ENCODE measurements around the gene SP140. TPM values are rescaled to one million over a fixed set of nuclear protein-coding genes. Genes with fewer than 3 reads are reported as not detected.
"Not testable (repeated sequence)": the region's sequence is repeated elsewhere in the genome, so short reads cannot be mapped to it uniquely, and the experiment has no call there.

Gene SP140
- total RNA-seq, 2 experiments from 2014 or later, result 95.1 to 98.8 TPM

- no peaks in the 10 kb centered on the region for H3K27me3 Mint-ChIP-seq (ENCODE audit: low read depth)
- H3K27ac Mint-ChIP-seq, result no peak overlapping the region
- H3K4me3 Mint-ChIP-seq, result no peak overlapping the region
- peaks cover 26% of the 10 kb centered on the region for H3K9me3 Mint-ChIP-seq
- no peak for DNase-seq
- H3K36me3 Mint-ChIP-seq (ENCODE audit: low read depth), result peaks cover 29% of the 10 kb centered on the region
- H3K4me1 Mint-ChIP-seq (ENCODE audit: low read depth), result no peaks in the 10 kb centered on the region
- CTCF ChIA-PET, result interaction anchor here (1.0 kb wide), 1 partner anchor 13 kb away, joined by 3 read pairs; no protein-coding TSS in a partner anchor
- intact Hi-C loops (cut with micrococcal nuclease), result no loop called here
These were observed 80.9 kb downstream of the SP140 start for GRCh38 chr2:230306474-230306873.

GRCh38 chr2:230307485-230307884 lies 81.9 kb downstream of the SP140 start:
- DNase-seq, result no peak
- intact Hi-C loops (cut with micrococcal nuclease), result no loop called here
- H3K4me1 Mint-ChIP-seq (ENCODE audit: low read depth), result no peaks in the 10 kb centered on the region
- H3K27ac Mint-ChIP-seq, result no peak overlapping the region
- no peaks in the 10 kb centered on the region for H3K27me3 Mint-ChIP-seq (ENCODE audit: low read depth)
- H3K9me3 Mint-ChIP-seq, result peaks cover 20% of the 10 kb centered on the region
- CTCF ChIA-PET, result interaction anchor here (0.6 kb wide), 1 partner anchor 253 kb away, joined by 3 read pairs; no protein-coding TSS in a partner anchor
- peaks cover 29% of the 10 kb centered on the region for H3K36me3 Mint-ChIP-seq (ENCODE audit: low read depth)
- H3K4me3 Mint-ChIP-seq, result no peak overlapping the region

DNA sequence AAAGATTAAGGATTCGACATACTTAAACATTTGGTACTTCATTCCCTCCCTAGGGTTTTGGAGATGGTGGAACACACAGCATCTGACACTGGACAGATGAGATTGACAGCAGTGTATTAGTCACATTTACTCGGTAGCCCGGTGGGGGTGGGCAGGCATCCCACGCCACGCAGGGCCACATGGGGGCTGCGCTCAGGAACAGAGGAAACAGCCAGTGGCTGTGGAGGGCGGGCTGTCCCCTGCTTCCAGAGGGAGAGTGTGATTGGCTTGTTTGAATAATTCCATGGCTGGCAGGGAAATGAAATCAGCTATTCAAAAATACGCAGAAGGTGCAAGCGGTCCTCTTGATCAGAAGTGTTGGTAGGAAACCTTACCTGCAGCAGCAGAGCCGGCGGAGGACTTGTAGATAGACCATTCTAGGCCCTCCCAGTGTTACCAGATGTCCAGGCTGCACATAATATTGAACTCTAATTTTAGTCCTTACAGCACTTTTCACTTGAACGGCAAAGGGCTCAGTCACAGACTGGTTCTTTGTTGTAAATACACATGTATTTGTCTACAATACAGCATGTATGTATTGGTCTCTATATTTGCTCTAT lies 83.0 kb downstream of the SP140 start:
- CTCF ChIA-PET, result no interaction called here
- intact Hi-C loops (cut with micrococcal nuclease), result no loop called here

DNA sequence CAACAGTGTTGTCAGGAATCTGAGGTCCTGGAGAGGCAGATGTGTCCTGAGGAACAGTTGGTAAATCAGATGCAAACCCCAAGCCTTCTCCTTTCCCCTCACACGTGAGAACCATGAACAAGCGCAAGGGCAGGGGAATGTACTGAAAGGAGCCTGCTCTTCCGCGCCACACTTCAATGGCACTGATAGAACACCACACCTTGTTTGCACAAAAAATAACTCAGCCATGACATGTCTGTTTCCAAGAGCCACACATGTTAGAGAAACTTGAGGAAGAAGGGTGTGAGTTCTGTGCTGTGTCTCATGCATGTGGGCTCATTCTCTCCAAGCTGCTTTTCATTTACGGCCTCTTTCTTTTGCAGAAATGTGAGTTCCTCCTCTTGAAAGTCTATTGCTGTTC lies 85.3 kb downstream of the SP140 start:
- H3K27me3 Mint-ChIP-seq (ENCODE audit: low read depth); CTCF ChIA-PET; intact Hi-C loops (cut with micrococcal nuclease); H3K9me3 Mint-ChIP-seq; H3K27ac Mint-ChIP-seq; H3K4me1 Mint-ChIP-seq (ENCODE audit: low read depth); H3K4me3 Mint-ChIP-seq; DNase-seq: not testable (repeated sequence)
- peaks cover 30% of the 10 kb centered on the region for H3K36me3 Mint-ChIP-seq (ENCODE audit: low read depth)

More for the DNA sequence above, 83.0 kb downstream of the SP140 start:
- Mint-ChIP-seq H3K36me3 (ENCODE audit: low read depth) (peaks cover 32% of the 10 kb centered on the region), H3K4me3 (no peak overlapping the region), H3K4me1 (ENCODE audit: low read depth) (no peaks in the 10 kb centered on the region), H3K27ac (no peak overlapping the region), H3K9me3 (peaks cover 9% of the 10 kb centered on the region), H3K27me3 (ENCODE audit: low read depth) (no peaks in the 10 kb centered on the region)
- DNase-seq, result no peak

GRCh38 chr2:230311634-230312033 lies 86.1 kb downstream of the SP140 start:
- DNase-seq; intact Hi-C loops (cut with micrococcal nuclease); H3K4me3 Mint-ChIP-seq; H3K9me3 Mint-ChIP-seq; H3K4me1 Mint-ChIP-seq (ENCODE audit: low read depth); H3K27ac Mint-ChIP-seq; H3K27me3 Mint-ChIP-seq (ENCODE audit: low read depth); CTCF ChIA-PET: not testable (repeated sequence)
- H3K36me3 Mint-ChIP-seq (ENCODE audit: low read depth), result peaks cover 30% of the 10 kb centered on the region

- CTCF ChIA-PET, result interaction anchor here (1.2 kb wide), 1 partner anchor 10 kb away, joined by 8 read pairs; no protein-coding TSS in a partner anchor
- Mint-ChIP-seq H3K36me3 (ENCODE audit: low read depth) (peaks cover 30% of the 10 kb centered on the region), H3K4me3 (no peak overlapping the region), H3K27me3 (ENCODE audit: low read depth) (no peaks in the 10 kb centered on the region), H3K9me3 (no peaks in the 10 kb centered on the region), H3K27ac (no peak overlapping the region), H3K4me1 (ENCODE audit: low read depth) (peaks cover 8% of the 10 kb centered on the region)
- no peak for DNase-seq
- intact Hi-C loops (cut with micrococcal nuclease), result no loop called here
These were observed 87.1 kb downstream of the SP140 start for GRCh38 chr2:230312638-230313037.

DNA sequence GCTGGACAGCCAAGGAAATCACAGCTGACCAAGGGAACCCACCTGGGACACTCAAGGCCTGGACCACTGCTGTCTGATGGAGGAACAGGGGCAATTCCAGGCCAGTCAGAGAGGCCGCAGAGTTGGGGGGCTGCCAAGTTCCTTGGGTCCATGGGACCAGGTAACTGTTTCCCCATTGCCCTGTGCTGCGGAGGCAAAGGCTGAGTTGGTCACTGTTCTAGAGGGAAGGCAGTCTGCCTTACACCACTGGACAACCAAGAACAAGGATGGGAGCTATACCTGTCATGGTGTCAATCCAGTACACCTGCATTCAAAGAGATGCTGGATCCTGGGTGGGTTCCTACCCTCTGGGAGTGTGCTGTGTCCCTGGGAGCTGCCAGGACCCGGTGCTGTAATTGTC lies 91.8 kb downstream of the SP140 start:
- Mint-ChIP-seq H3K36me3 (ENCODE audit: low read depth) (peaks cover 16% of the 10 kb centered on the region), H3K27me3 (ENCODE audit: low read depth) (no peaks in the 10 kb centered on the region), H3K27ac (no peak overlapping the region), H3K4me1 (ENCODE audit: low read depth) (peaks cover 46% of the 10 kb centered on the region), H3K4me3 (no peak overlapping the region), H3K9me3 (no peaks in the 10 kb centered on the region)
- CTCF ChIA-PET, result interaction anchor here (0.6 to 0.9 kb wide), 3 partner anchors 51 to 488 kb away, joined by 4 to 6 read pairs (median 5); no protein-coding TSS in a partner anchor
- intact Hi-C loops (cut with micrococcal nuclease), result loop anchor here (5.0 kb wide), 1 partner anchor 250 kb away; the partner anchor contains the start of gene SLC16A14
- no peak for DNase-seq

DNA sequence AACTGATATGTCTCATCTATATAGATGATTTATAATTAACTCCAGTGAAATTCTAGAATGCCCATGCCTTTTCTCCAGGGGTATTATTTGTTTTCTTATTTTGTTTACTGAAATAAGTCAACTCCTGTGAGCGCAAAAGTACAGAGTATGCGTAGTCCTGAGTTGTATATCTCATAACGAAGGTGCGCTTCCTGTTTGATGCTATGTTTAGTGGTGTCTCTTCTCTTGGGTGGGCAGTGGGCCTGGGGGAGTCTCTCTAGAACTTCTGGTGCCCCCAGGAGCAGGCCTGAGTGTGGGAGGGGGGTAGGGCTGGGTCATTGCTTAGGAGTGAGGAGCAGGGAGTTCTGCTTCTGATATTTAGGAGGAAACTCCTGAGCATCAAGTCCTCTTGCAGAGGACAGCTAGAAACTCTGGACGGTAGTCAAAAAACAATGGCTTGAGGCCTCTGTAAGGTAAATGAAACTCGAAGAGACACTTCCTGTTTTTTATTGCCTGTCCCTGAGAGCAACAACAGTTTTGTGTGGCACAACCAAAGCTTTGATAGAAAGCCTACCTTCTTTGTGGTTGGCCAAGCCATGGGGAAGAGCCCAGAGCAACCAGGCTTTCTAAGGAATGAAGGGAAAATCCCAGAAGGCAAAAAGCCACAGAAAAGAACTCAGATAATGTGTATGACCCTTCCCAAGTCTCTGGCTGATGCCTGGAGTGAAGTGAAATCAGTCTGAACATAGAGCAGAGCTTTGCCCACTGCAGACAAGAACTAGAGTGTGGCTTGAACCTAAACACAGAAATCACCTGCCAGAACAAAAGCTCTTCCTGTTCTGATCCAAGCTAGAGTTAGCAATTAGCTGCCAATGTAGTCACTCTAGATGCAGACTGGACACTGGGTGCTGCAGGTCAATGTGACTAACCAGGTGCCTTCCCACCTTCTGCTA lies 92.9 kb downstream of the SP140 start:
- H3K27ac Mint-ChIP-seq, result peak overlapping the region; percentile 93
- no peaks in the 10 kb centered on the region for H3K9me3 Mint-ChIP-seq
- intact Hi-C loops (cut with micrococcal nuclease), result loop anchor here (1.0 to 5.0 kb wide), 6 partner anchors 9 to 284 kb away; partner anchors contain the start of genes SLC16A14, SP110 and SP140L
- CTCF ChIA-PET, result interaction anchor here (0.7 to 1.6 kb wide), 4 partner anchors 11 to 118 kb away, joined by 3 to 4 read pairs (median 4); partner anchors contain the start of gene SP140
- H3K36me3 Mint-ChIP-seq (ENCODE audit: low read depth), result peaks cover 12% of the 10 kb centered on the region
- DNase-seq, result no peak
- H3K4me3 Mint-ChIP-seq, result peak overlapping the region; percentile 55
- peaks cover 51% of the 10 kb centered on the region for H3K4me1 Mint-ChIP-seq (ENCODE audit: low read depth)
- no peaks in the 10 kb centered on the region for H3K27me3 Mint-ChIP-seq (ENCODE audit: low read depth)

DNA sequence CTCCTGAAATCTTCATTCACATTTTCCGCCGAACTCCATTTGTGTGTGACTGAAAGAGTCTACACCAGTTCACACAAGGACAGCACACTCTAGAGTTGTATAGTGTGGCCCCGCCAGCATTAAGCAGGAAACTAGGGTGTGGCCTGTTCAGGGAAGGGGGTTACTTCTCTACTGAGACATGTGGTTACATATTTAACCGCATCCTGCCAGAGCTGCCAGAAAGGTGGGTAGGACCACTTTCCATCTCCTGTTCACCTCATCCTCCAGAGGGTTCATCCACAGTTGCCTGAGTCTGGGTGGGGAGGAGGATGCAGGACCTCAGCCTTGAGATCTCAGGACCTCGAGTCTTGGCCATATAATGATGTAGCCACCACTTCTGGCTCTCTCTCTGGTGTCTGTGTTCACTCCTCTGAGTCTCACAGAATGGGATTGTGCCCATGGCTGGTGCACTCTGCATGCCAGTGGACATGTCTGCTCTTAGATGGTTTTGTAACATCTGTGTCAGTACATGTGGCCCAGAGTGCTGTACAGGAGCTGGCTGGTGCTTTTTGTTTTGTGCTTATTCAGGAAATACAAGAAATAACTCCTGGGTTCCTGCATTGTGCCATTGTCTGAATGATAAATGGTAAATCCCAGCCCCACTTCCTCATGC lies 93.8 kb downstream of the SP140 start:
- H3K4me1 Mint-ChIP-seq (ENCODE audit: low read depth), result peaks cover 54% of the 10 kb centered on the region
- peak overlapping the region; percentile 93 for H3K27ac Mint-ChIP-seq
- intact Hi-C loops (cut with micrococcal nuclease), result loop anchor here (1.0 to 5.0 kb wide), 6 partner anchors 8 to 283 kb away; partner anchors contain the start of genes SLC16A14, SP110 and SP140L
- H3K27me3 Mint-ChIP-seq (ENCODE audit: low read depth), result no peaks in the 10 kb centered on the region
- H3K4me3 Mint-ChIP-seq, result peak overlapping the region; percentile 55
- peak; percentile 87 for DNase-seq
- peaks cover 9% of the 10 kb centered on the region for H3K36me3 Mint-ChIP-seq (ENCODE audit: low read depth)
- CTCF ChIA-PET, result interaction anchor here (0.7 to 1.6 kb wide), 3 partner anchors 10 to 93 kb away, joined by 3 to 4 read pairs (median 3); partner anchors contain the start of gene SP140
- H3K9me3 Mint-ChIP-seq, result no peaks in the 10 kb centered on the region

GRCh38 chr2:230321031-230321430 lies 95.5 kb downstream of the SP140 start:
- H3K36me3 Mint-ChIP-seq (ENCODE audit: low read depth), result peaks cover 7% of the 10 kb centered on the region
- peaks cover 64% of the 10 kb centered on the region for H3K4me1 Mint-ChIP-seq (ENCODE audit: low read depth)
- DNase-seq, result no peak
- intact Hi-C loops (cut with micrococcal nuclease), result no loop called here
- H3K27ac Mint-ChIP-seq, result no peak overlapping the region
- H3K4me3 Mint-ChIP-seq, result no peak overlapping the region
- no peaks in the 10 kb centered on the region for H3K9me3 Mint-ChIP-seq
- H3K27me3 Mint-ChIP-seq (ENCODE audit: low read depth), result no peaks in the 10 kb centered on the region
- CTCF ChIA-PET, result no interaction called here

- intact Hi-C loops (cut with micrococcal nuclease), result no loop called here
- H3K27me3 Mint-ChIP-seq (ENCODE audit: low read depth), result no peaks in the 10 kb centered on the region
- H3K36me3 Mint-ChIP-seq (ENCODE audit: low read depth), result peaks cover 14% of the 10 kb centered on the region
- H3K4me1 Mint-ChIP-seq (ENCODE audit: low read depth), result peaks cover 62% of the 10 kb centered on the region
- CTCF ChIA-PET, result interaction anchor here (0.7 to 2.2 kb wide), 3 partner anchors 10 to 288 kb away, joined by 3 to 8 read pairs (median 5); no protein-coding TSS in a partner anchor
- no peak for DNase-seq
- no peaks in the 10 kb centered on the region for H3K9me3 Mint-ChIP-seq
- H3K4me3 Mint-ChIP-seq, result no peak overlapping the region
- no peak overlapping the region for H3K27ac Mint-ChIP-seq
These were observed 97.2 kb downstream of the SP140 start for GRCh38 chr2:230322561-230323384.
